ENCODE data around the gene EVC. TPM values are rescaled to one million over a fixed set of nuclear protein-coding genes. Genes with fewer than 3 reads are reported as not detected.

The EVC gene
- total and polyA plus RNA-seq, 2 of the 8 experiments (the other 6 are each of a cell fraction or from before 2014, with no cell fraction given): 2.6 to 9.8 TPM

- TF ChIP-seq FOSL1 (IDR thresholded peaks at IDR 0.05; ENCODE audit: insufficient read depth, low read depth, low read length) (no peak), SIRT6 (IDR thresholded peaks at IDR 0.05; ENCODE audit: low read length) (no peak), RXRA (IDR thresholded peaks at IDR 0.05; ENCODE audit: insufficient read depth, low read depth, low read length) (no peak), NANOG (IDR thresholded peaks at IDR 0.05; ENCODE audit: insufficient read depth, low read depth, low read length, poor library complexity, severe bottlenecking) (no peak), EP300 (IDR thresholded peaks at IDR 0.05; ENCODE audit: borderline replicate concordance in 1 of 2, low read depth in 2 of 2, low read length in 2 of 2) (no peak), E2F6 (IDR thresholded peaks at IDR 0.05) (no peak), BRCA1 (IDR thresholded peaks at IDR 0.05; ENCODE audit: low read depth, low read length) (no peak), TAF7 (optimal IDR thresholded peaks at IDR 0.05; ENCODE audit: borderline replicate concordance, low read depth, low read length) (no peak), CEBPB (IDR thresholded peaks at IDR 0.05; ENCODE audit: low read depth, low read length) (no peak)
- Histone ChIP-seq H2BK120ac (replicated peaks; ENCODE audit: low read depth, low read length) (no peak overlapping the region), H4K5ac (ENCODE audit: insufficient read length, low read depth, low read length) (no peak overlapping the region), H4K91ac (replicated peaks; ENCODE audit: insufficient read length, low read length) (no peak overlapping the region), H3K23ac (ENCODE audit: insufficient read length) (no peak overlapping the region), H2AFZ (ENCODE audit: low read length) (no peak overlapping the region), H3K36me3 (ENCODE audit: control insufficient read depth in 2 of 4, insufficient read depth in 4 of 4, low read length in 3 of 4) (peaks cover 0 to 3% (median 2%) of the 10 kb centered on the region in 4 experiments; a peak in 3 of 8 replicates), H3K18ac (ENCODE audit: extremely low read depth, low read length) (no peak overlapping the region; the same call in 1 of the 2 replicates), H3K4me2 (ENCODE audit: insufficient read depth in 1 of 2, low read depth in 2 of 2, low read length in 2 of 2) (no peak overlapping the region), H3K27ac (ENCODE audit: low read depth, low read length) (no peak overlapping the region), H2AK5ac (ENCODE audit: low read depth, low read length) (no peak overlapping the region), H3K9ac (replicated peaks in 1 of 4; ENCODE audit: extremely low read depth in 1 of 4, low read depth in 3 of 4, low read length in 3 of 4) (no peak overlapping the region), H2BK15ac (ENCODE audit: low read length) (no peak overlapping the region), H3K79me1 (ENCODE audit: low read depth, low read length) (no peaks in the 10 kb centered on the region), H4K8ac (ENCODE audit: extremely low read depth, insufficient read depth, low read length) (no peak overlapping the region), H3K4ac (replicated peaks; ENCODE audit: insufficient read length, low read depth, low read length) (no peak overlapping the region), H3K14ac (ENCODE audit: insufficient read length) (no peak overlapping the region), H3K4me1 (replicated peaks in 1 of 4; ENCODE audit: control insufficient read depth in 3 of 4, insufficient read depth in 4 of 4, low read length in 3 of 4) (no peaks in the 10 kb centered on the region), H3K9me3 (ENCODE audit: insufficient read depth in 2 of 2, low read depth in 1 of 2, low read length in 1 of 2) (no peaks in the 10 kb centered on the region; a peak in 1 of 4 replicates), H3K27me3 (replicated peaks in 1 of 4; ENCODE audit: control insufficient read depth in 3 of 4, extremely low read depth in 1 of 4, insufficient read depth in 3 of 4, low read length in 3 of 4) (no peaks in the 10 kb centered on the region), H2BK12ac (ENCODE audit: low read depth, low read length) (no peak overlapping the region), H2BK5ac (ENCODE audit: low read depth, low read length) (no peak overlapping the region), H3K56ac (replicated peaks; ENCODE audit: insufficient read length, low read depth, low read length) (no peak overlapping the region), H3K79me2 (ENCODE audit: control insufficient read depth in 1 of 2, insufficient read depth in 2 of 2, low read length in 2 of 2) (no peaks in the 10 kb centered on the region), H2BK20ac (ENCODE audit: low read length) (no peak overlapping the region), H4K20me1 (replicated peaks in 1 of 2; ENCODE audit: control insufficient read depth in 1 of 2, insufficient read depth in 2 of 2, low read length in 2 of 2) (peaks cover 0 to 2% of the 10 kb centered on the region in 2 experiments), H3K23me2 (ENCODE audit: low read depth, low read length) (no peaks in the 10 kb centered on the region), H3K4me3 (ENCODE audit: extremely low read depth in 1 of 4, insufficient read depth in 2 of 4, low read depth in 3 of 4, low read length in 4 of 4) (no peak overlapping the region)
- CTCF ChIA-PET (ENCODE audit: partially characterized antibody): interaction anchor here (0.7 to 2.0 kb wide), 3 partner anchors 16 to 223 kb away, joined by 3 to 7 read pairs (median 3); no protein-coding TSS in a partner anchor
- WGBS, 2 experiments (ENCODE audit: extremely low coverage in 1 of 2, insufficient coverage in 1 of 2, insufficient read length in 1 of 2, insufficient replicate concordance in 2 of 2, low coverage in 1 of 2, low lambda C conversion rate in 2 of 2, missing lambda C conversion rate in 1 of 2): 94% methylated on average over 18 of the region's 18 CpGs; no CpG with 5 or more reads in 1 of the 2 experiments
- POLR2A ChIA-PET (ENCODE audit: partially characterized antibody): no interaction called here
- DNase-seq (ENCODE audit: low read depth in 1 of 2, low spot score in 2 of 2): no peak
- FAIRE-seq: no peak
Observed at GRCh38 chr4:5796976-5797375, 86.0 kb downstream of the EVC start.

All from H1 (cell line).